OCI-LY3 (cell line): ENCODE data around the gene RPGRIP1.

Experiments
- H2AFZ ChIP-seq: fragments of 200-600, 300-600 bp; shearing (Covaris generic); 2 replicates; pipeline ENCODE4 v1.6.0; 2014; ENCODE audit warnings: antibody characterized with exemption, low read depth, low read length
- H3K27ac ChIP-seq: fragments of 200-600, 300-600 bp; sonication (generic); 2 replicates; pipeline ENCODE4 v1.5.1; 2014; ENCODE audit warnings: mild to moderate bottlenecking, low read length, moderate library complexity, mixed read lengths
- H3K27me3 ChIP-seq: fragments of 200-600, 300-600 bp; sonication (generic); 2 replicates; pipeline ENCODE4 v1.6.1; 2014; ENCODE audit warnings: low read depth, low read length, mixed read lengths
- H3K36me3 ChIP-seq: fragments of 200-600, 300-600 bp; sonication (generic); replicated peaks from 2 replicates; pipeline ENCODE3; 2014; ENCODE audit warnings: low read depth, low read length, mixed read lengths
- H3K4me1 ChIP-seq: fragments of 300-600, 200-600 bp; sonication (generic); 2 replicates; pipeline ENCODE4 v1.6.1; 2014; ENCODE audit warnings: low read length, mixed read lengths
- H3K4me2 ChIP-seq: fragments of 200-600, 300-600 bp; sonication (generic); 2 replicates; pipeline ENCODE4 v1.6.1; 2014; ENCODE audit warnings: low read length, mixed read lengths
- H3K4me3 ChIP-seq: fragments of 300-600, 200-600 bp; sonication (generic); 2 replicates; pipeline ENCODE4 v1.5.1; 2014; ENCODE audit warnings: antibody characterized with exemption, mild to moderate bottlenecking, low read length, moderate library complexity
- H3K79me2 ChIP-seq: fragments of 300-600, 200-600 bp; shearing (Covaris generic); 2 replicates; pipeline ENCODE4 v1.6.1; 2014; ENCODE audit warnings: mild to moderate bottlenecking, low read length, mixed read lengths
- H3K9ac ChIP-seq: fragments of 300-600, 200-600 bp; shearing (Covaris generic); 2 replicates; pipeline ENCODE4 v1.6.0; 2014; ENCODE audit warnings: mild to moderate bottlenecking, low read length, moderate library complexity
- H3K9me3 ChIP-seq: fragments of 200-600, 300-600 bp; shearing (Covaris generic); 2 replicates; pipeline ENCODE4 v1.6.1; 2014; ENCODE audit warnings: low read length, mixed read lengths; ENCODE audit not compliant: insufficient read depth
- H4K20me1 ChIP-seq: fragments of 200-600, 300-600 bp; sonication (generic); 2 replicates; pipeline ENCODE4 v1.6.1; 2016; ENCODE audit warnings: low read length, mixed read lengths; ENCODE audit not compliant: insufficient read depth
- CTCF ChIP-seq: fragments of 200-600, 300-600 bp; sonication (generic); IDR thresholded peaks from 2 replicates; pipeline ENCODE4 v1.5.1; 2014; ENCODE audit warnings: antibody characterized with exemption, low read length, low read depth
- EZH2phosphoT487 ChIP-seq: fragments of 200-600 bp; shearing (Covaris generic); IDR thresholded peaks from 2 replicates; pipeline ENCODE4 v1.6.1; 2018; ENCODE audit warnings: antibody characterized with exemption, mixed run types, low read depth

The RPGRIP1 gene

GRCh38 chr14:21236948-21237797 is 42.7 kb upstream of the RPGRIP1 start:
- Histone ChIP-seq H3K4me2 (peak overlapping the region; percentile 41), H3K27me3 (no peaks in the 10 kb centered on the region), H4K20me1 (peaks cover 100% of the 10 kb centered on the region), H3K9ac (no peak overlapping the region), H3K4me3 (no peak overlapping the region), H3K27ac (no peak overlapping the region), H3K79me2 (peaks cover 100% of the 10 kb centered on the region), H3K9me3 (no peaks in the 10 kb centered on the region), H2AFZ (no peak overlapping the region), H3K36me3 (peaks cover 73% of the 10 kb centered on the region), H3K4me1 (peaks cover 51% of the 10 kb centered on the region)
- TF ChIP-seq EZH2phosphoT487 (no peak), CTCF (no peak)

DNA sequence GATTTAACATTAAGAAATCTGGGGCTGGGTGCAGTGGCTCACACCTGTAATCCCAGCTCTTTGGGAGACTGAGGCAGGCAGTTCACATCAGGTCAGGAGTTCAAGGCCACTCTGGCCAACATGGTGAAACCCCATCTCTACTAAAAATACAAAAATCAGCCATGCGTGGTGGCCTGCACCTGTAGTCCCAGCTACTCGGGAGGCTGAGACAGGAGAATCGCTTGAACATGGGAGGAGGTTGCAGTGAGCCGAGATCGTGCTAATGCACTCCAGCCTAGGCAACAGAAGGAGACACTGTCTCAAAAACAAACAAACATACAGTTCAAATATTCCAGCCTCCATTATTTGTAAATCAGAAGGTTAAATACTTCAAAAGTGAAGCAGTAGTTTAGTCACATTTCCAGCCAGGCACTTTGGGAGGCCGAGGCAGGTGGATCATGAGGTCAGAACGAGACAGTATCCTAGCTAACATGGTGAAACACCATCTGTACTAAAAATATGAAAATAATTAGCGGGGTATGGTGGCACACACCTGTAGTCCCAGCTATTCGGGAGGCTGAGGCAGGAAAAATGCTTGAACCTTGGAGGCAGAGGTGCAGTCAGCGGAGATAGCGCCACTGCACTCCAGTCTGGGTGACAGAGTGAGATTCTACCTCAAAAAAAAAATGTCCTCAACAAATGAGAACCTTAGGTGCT is 40.9 kb upstream of the RPGRIP1 start:
- H3K4me3 ChIP-seq, result no peak overlapping the region
- H3K79me2 ChIP-seq, result peaks cover 100% of the 10 kb centered on the region
- peaks cover 99% of the 10 kb centered on the region for H4K20me1 ChIP-seq
- H3K9ac ChIP-seq, result no peak overlapping the region
- no peak overlapping the region for H2AFZ ChIP-seq
- H3K27ac ChIP-seq, result no peak overlapping the region
- no peaks in the 10 kb centered on the region for H3K27me3 ChIP-seq
- H3K36me3 ChIP-seq, result peaks cover 76% of the 10 kb centered on the region
- no peaks in the 10 kb centered on the region for H3K9me3 ChIP-seq
- TF ChIP-seq EZH2phosphoT487 (no peak), CTCF (no peak)
- no peak overlapping the region for H3K4me2 ChIP-seq
- H3K4me1 ChIP-seq, result peaks cover 51% of the 10 kb centered on the region

DNA sequence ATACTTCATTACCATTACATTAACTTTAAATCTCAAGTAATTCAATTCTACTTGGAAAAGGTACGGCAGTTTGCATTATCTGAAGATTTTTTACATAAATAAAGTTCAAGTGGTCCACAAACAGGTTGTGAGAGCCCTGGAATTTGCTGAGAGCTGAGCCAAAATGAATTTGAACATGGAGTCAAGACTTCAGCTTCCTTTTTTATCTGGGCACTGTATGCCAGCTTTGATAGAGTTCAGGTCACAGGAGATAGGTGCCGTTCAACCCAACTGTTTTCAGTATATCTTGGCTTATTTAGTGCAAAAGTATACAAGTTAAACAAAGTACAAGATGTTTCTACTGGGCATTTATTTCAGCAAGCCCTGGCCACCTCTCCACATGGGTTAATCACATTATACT is 39.5 kb upstream of the RPGRIP1 start:
- no peaks in the 10 kb centered on the region for H3K9me3 ChIP-seq
- H3K4me2 ChIP-seq, result no peak overlapping the region
- no peaks in the 10 kb centered on the region for H3K27me3 ChIP-seq
- H4K20me1 ChIP-seq, result peaks cover 99% of the 10 kb centered on the region
- H3K36me3 ChIP-seq, result peaks cover 71% of the 10 kb centered on the region
- H2AFZ ChIP-seq, result no peak overlapping the region
- peaks cover 100% of the 10 kb centered on the region for H3K79me2 ChIP-seq
- no peak overlapping the region for H3K4me3 ChIP-seq
- H3K4me1 ChIP-seq, result peaks cover 45% of the 10 kb centered on the region
- H3K27ac ChIP-seq, result no peak overlapping the region
- TF ChIP-seq EZH2phosphoT487 (no peak), CTCF (no peak)
- no peak overlapping the region for H3K9ac ChIP-seq

- Histone ChIP-seq H3K36me3 (peaks cover 64% of the 10 kb centered on the region), H2AFZ (no peak overlapping the region), H3K27ac (no peak overlapping the region), H3K4me1 (peaks cover 36% of the 10 kb centered on the region), H3K9me3 (no peaks in the 10 kb centered on the region), H3K4me2 (no peak overlapping the region), H3K79me2 (peaks cover 100% of the 10 kb centered on the region), H3K4me3 (no peak overlapping the region), H3K27me3 (no peaks in the 10 kb centered on the region), H4K20me1 (peaks cover 99% of the 10 kb centered on the region), H3K9ac (no peak overlapping the region)
- TF ChIP-seq CTCF (peak; percentile 54), EZH2phosphoT487 (no peak)
Observed at GRCh38 chr14:21241218-21241819, 38.6 kb upstream of the RPGRIP1 start.
